A549 (cell line): ENCODE results near the gene ATP10B. TPM values are rescaled to one million over a fixed set of nuclear protein-coding genes. Genes with fewer than 3 reads are reported as not detected.

Experiments used
- ATAC-seq, 2 experiments: fragments of 200-7000 bp in 1 of 2; fragments of >200 bp in 1 of 2; cut with Nextera tagmentation in 1 of 2; cut with Tn5 transposase in 1 of 2; 3 replicates each; pipeline versions ENCODE4 v1.8.0 to v1.9.1; 2018 to 2020; ENCODE audit warnings: mild to moderate bottlenecking in 1 of 2, moderate library complexity in 1 of 2
- CTCF ChIA-PET: fragments of 300-600 bp; sonication (Branson Sonifier 250); formaldehyde crosslinking; extraction: SDS; loops from one replicate; lab custom pipeline; 2021; ENCODE audit warnings: antibody characterized with exemption, inconsistent platforms; lab: Yijun Ruan, JAX
- POLR2A ChIA-PET: fragments of 350-600 bp; formaldehyde crosslinking; extraction: SDS; loops from one replicate; lab custom pipeline; 2021; ENCODE audit warnings: antibody characterized with exemption, inconsistent platforms; lab: Yijun Ruan, JAX
- DNase-seq, 2 experiments: peaks; one replicate each; pipeline versions ENCODE4 v3.0.0 to v3.0.0-alpha.2; 2011 to 2016; ENCODE audit warnings: low read depth in 1 of 2, low spot score in 1 of 2
- FAIRE-seq: peaks from 2 replicates; lab custom pipeline; 2011; peaks lifted over from hg19 to GRCh38; lab: Jason Lieb, UNC
- H3K27ac ChIP-seq, 2 experiments: fragments of >200 bp; sonication (Bioruptor Twin); formaldehyde crosslinking; 3 replicates each; pipeline ENCODE4 v1.5.1; 2016 to 2017
- H3K4me1 ChIP-seq: fragments of >200 bp; sonication (Bioruptor Twin); formaldehyde crosslinking; 3 replicates; pipeline ENCODE4 v1.6.1; 2016
- H3K4me2 ChIP-seq: fragments of >200 bp; sonication (Bioruptor Twin); formaldehyde crosslinking; 3 replicates; pipeline ENCODE4 v1.6.1; 2016
- H3K4me3 ChIP-seq: fragments of >200 bp; sonication (Bioruptor Twin); formaldehyde crosslinking; 3 replicates; pipeline ENCODE4 v1.5.1; 2016
- H3K9me3 ChIP-seq: fragments of >200 bp; sonication (Bioruptor Twin); formaldehyde crosslinking; 3 replicates; pipeline ENCODE4 v1.6.1; 2016
- BCL3 ChIP-seq: fragments of >200 bp; sonication (Bioruptor Twin); formaldehyde crosslinking; IDR thresholded peaks from 3 replicates; pipeline ENCODE4 v1.6.1; 2016
- BHLHE40 ChIP-seq: IDR thresholded peaks from 2 replicates; pipeline ENCODE4 v1.6.1; 2012; ENCODE audit warnings: low read depth, low read length, inconsistent platforms
- CBX2 ChIP-seq: fragments of 200-600 bp; sonication (generic); IDR thresholded peaks from 2 replicates; pipeline ENCODE4 v1.6.1; 2016; ENCODE audit warnings: low read depth, mild to moderate bottlenecking, borderline replicate concordance
- CBX8 ChIP-seq: fragments of 200-600 bp; sonication (generic); IDR thresholded peaks from 2 replicates; pipeline ENCODE4 v1.6.1; 2016
- CEBPB ChIP-seq, 2 experiments: fragments of >200 bp in 1 of 2; sonication (Bioruptor Twin) in 1 of 2; formaldehyde crosslinking in 1 of 2; IDR thresholded peaks; 2 replicates each; pipeline ENCODE4 v1.6.1; 2012 to 2016
- ELK1 ChIP-seq: fragments of 150-350 bp; IDR thresholded peaks from 2 replicates; pipeline ENCODE4 v1.6.1; 2014; ENCODE audit warnings: low read depth, mild to moderate bottlenecking, low read length
- FOXS1 ChIP-seq: fragments of 250-450 bp; sonication (Bioruptor Pico); IDR thresholded peaks from 2 replicates; pipeline ENCODE4 v1.5.0; 2020; ENCODE audit warnings: mild to moderate bottlenecking, moderate library complexity
- KDM1A ChIP-seq: fragments of 200-600 bp; sonication (generic); IDR thresholded peaks from 2 replicates; pipeline ENCODE4 v1.6.1; 2016; ENCODE audit warnings: low read depth, mild to moderate bottlenecking
- KDM5A ChIP-seq: fragments of 200-600 bp; sonication (generic); IDR thresholded peaks from 2 replicates; pipeline ENCODE4 v1.6.1; 2016; ENCODE audit warnings: antibody characterized with exemption, mild to moderate bottlenecking
- MAFK ChIP-seq: fragments of 450-650 bp; IDR thresholded peaks from 2 replicates; pipeline ENCODE4 v1.6.1; 2014; ENCODE audit not compliant: partially characterized antibody
- NR3C1 ChIP-seq: fragments of >200 bp; sonication (Bioruptor Twin); formaldehyde crosslinking; IDR thresholded peaks from 3 replicates; pipeline ENCODE4 v1.6.1; 2017
- RAD21 ChIP-seq, 2 experiments: fragments of >200 bp in 1 of 2; sonication (Bioruptor Twin) in 1 of 2; formaldehyde crosslinking in 1 of 2; IDR thresholded peaks in 1 of 2; conservative IDR thresholded peaks in 1 of 2; 2 replicates in 1 of 2; 3 replicates in 1 of 2; pipeline ENCODE4 v1.6.1; 2012 to 2018; ENCODE audit warnings: inconsistent platforms in 1 of 2
- RARB ChIP-seq: fragments of 250-450 bp; sonication (Bioruptor Pico); IDR thresholded peaks from 2 replicates; pipeline ENCODE4 v1.8.0; 2021; ENCODE audit warnings: mild to moderate bottlenecking, moderate library complexity
- RCOR1 ChIP-seq: fragments of 150-350 bp; IDR thresholded peaks from 2 replicates; pipeline ENCODE4 v1.6.1; 2014; ENCODE audit warnings: antibody characterized with exemption, low read length, low read depth
- TP53 ChIP-seq: fragments of 250-450 bp; sonication (Bioruptor Pico); IDR thresholded peaks from 2 replicates; pipeline ENCODE4 v1.5.0; 2021; ENCODE audit warnings: mild to moderate bottlenecking, moderate library complexity
- ZSCAN20 ChIP-seq: fragments of 250-450 bp; sonication (Bioruptor Pico); IDR thresholded peaks from 2 replicates; pipeline ENCODE4 v1.8.0; 2022; ENCODE audit warnings: mild to moderate bottlenecking, moderate library complexity
- WGBS: methylation state at CpG from one replicate; pipeline ENCODE4 v1.1.6; 2017; ENCODE audit errors: missing lambda C conversion rate; 5-methylcytosine and 5-hydroxymethylcytosine counted together
- polyA plus RNA-seq, 4 experiments: library from polyadenylated mRNA; depleted of rRNA in 3 of 4; stranded (reverse); fragments of >200 nt; fragmentation: RNase III in 1 of 4; extraction: RNeasy Plus Mini Kit Qiagen cat#74134 plus additional on column Dnase treatment in 1 of 4; gene quantifications; 2 replicates in 3 of 4; 3 replicates in 1 of 4; pipeline ENCODE4 v1.2.3, GENCODE V29; 2011 to 2017

ATP10B gene
- polyA plus RNA-seq, 2 of the 4 experiments (the other 2 are of a cell fraction), result not detected

- ChIA-PET POLR2A (no interaction called here), CTCF (no interaction called here)
- H3K9me3 ChIP-seq, result no peaks in the 10 kb centered on the region
- no peak overlapping the region for H3K4me3 ChIP-seq
- no peak overlapping the region for H3K4me2 ChIP-seq
- WGBS, result 26% methylated on average over 3 of the region's 3 CpGs
- H3K4me1 ChIP-seq, result no peaks in the 10 kb centered on the region
- TF ChIP-seq ZSCAN20 (CRISPR knock-in tag) (no peak), RCOR1 (no peak), NR3C1 (no peak), RARB (CRISPR knock-in tag) (no peak), FOXS1 (CRISPR knock-in tag) (no peak), ELK1 (no peak), TP53 (CRISPR knock-in tag) (no peak), BHLHE40 (no peak), RAD21 (conservative IDR thresholded peaks at IDR 0.05 in 1 of 2, IDR thresholded peaks at IDR 0.05 in 1 of 2) (no peak)
- no peak for ATAC-seq
- FAIRE-seq, result no peak
- H3K27ac ChIP-seq, result no peak overlapping the region
- no peak for DNase-seq
Measured at GRCh38 chr5:160760008-160760407, 92.0 kb downstream of the ATP10B start.

GRCh38 chr5:160757194-160757593 is 94.8 kb downstream of the ATP10B start:
- ChIA-PET POLR2A (no interaction called here), CTCF (no interaction called here)
- Histone ChIP-seq H3K9me3 (no peaks in the 10 kb centered on the region), H3K4me1 (no peaks in the 10 kb centered on the region), H3K4me3 (no peak overlapping the region), H3K4me2 (no peak overlapping the region), H3K27ac (no peak overlapping the region)
- no peak for TF ChIP-seq MAFK
- no peak for FAIRE-seq
- no peak for DNase-seq
- ATAC-seq, result no peak
- 0% methylated on average over 1 of the region's 1 CpG for WGBS

- Histone ChIP-seq H3K4me1 (no peaks in the 10 kb centered on the region), H3K9me3 (no peaks in the 10 kb centered on the region), H3K27ac (no peak overlapping the region), H3K4me2 (no peak overlapping the region), H3K4me3 (no peak overlapping the region)
- WGBS, result 20% methylated on average over 4 of the region's 4 CpGs
- ChIA-PET POLR2A (no interaction called here), CTCF (no interaction called here)
- DNase-seq (no peak), ATAC-seq (no peak; a peak in 1 of 6 replicates), FAIRE-seq (no peak)
- no peak for TF ChIP-seq RARB (CRISPR knock-in tag)
- TF ChIP-seq, all 56 proteins: peak for 0
Measured at GRCh38 chr5:160750938-160751657, 100.9 kb downstream of the ATP10B start.

- WGBS, result 3% methylated on average over 5 of the region's 5 CpGs
- Histone ChIP-seq H3K9me3 (no peaks in the 10 kb centered on the region), H3K4me1 (no peaks in the 10 kb centered on the region), H3K27ac (no peak overlapping the region), H3K4me3 (no peak overlapping the region), H3K4me2 (no peak overlapping the region)
- ATAC-seq (no peak), FAIRE-seq (no peak), DNase-seq (no peak)
- no peak for TF ChIP-seq KDM5A
- no peak for TF ChIP-seq CBX2
- no peak for TF ChIP-seq CEBPB (IDR thresholded peaks at IDR 0.05)
- no peak for TF ChIP-seq CBX8
- no peak for TF ChIP-seq KDM1A
- no peak for TF ChIP-seq BCL3
- POLR2A ChIA-PET, result no interaction called here
- CTCF ChIA-PET, result no interaction called here
Measured at GRCh38 chr5:160749682-160750081, 102.3 kb downstream of the ATP10B start.
